Amygdala (tissue), 56 donors: ENCODE data around the gene MFSD12.
"Not testable (repeated sequence)": the region's sequence is repeated elsewhere in the genome, so short reads cannot be mapped to it uniquely, and the experiment has no call there.

Experiments used
- DNase-seq, 56 donors: peaks; one replicate each; lab custom pipeline; 2025; lab: John Stamatoyannopoulos, UW

The MFSD12 gene

DNA sequence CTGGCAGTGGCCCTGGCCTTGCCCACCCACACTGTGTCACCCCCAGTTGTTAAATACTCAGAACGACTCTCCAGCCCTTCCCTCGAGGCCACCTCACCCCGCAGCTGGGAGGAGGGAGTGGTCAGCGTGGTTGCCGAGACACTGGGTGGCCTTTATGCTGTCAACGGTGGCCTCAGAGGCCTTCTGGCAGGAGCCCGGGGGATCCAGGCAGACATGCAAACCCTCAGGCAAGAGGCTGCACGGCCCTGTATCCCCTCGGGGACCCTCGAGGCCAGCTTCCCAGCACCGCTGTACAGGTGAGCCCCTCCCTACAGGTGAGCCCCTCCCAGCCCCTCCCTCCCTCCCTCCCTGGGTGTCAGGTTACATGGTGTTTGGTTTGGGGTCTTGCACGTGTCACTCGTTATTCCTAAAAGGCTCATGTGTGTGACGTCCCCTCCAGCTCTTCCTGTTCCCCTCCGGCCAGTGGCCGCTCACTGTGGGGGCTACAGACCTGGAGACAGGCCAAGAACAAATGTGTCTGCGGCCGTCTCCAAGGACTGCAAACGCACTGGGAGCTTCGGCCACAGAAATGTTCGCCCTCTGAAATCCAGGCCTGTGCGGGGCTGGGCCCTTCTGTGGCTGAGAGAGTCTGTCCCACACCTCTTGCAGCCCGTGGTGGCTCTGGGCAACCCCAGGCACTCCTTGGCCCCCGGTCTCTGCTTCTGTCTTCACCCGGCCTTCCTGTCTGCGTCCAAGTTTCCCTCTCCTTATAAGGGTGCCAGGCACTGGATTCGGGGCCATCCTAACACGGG, 18.2 kb downstream of the MFSD12 start, which contains the start of gene TEKTIP1:
TSS of gene TEKTIP1 (plus strand) at position 210 of the 791 bp plus-strand sequence. CDS start at position 214, 4 bp downstream.
- DNase-seq: peak in 17 of 56 donors; percentile 8 to 62 (median 34)

DNA sequence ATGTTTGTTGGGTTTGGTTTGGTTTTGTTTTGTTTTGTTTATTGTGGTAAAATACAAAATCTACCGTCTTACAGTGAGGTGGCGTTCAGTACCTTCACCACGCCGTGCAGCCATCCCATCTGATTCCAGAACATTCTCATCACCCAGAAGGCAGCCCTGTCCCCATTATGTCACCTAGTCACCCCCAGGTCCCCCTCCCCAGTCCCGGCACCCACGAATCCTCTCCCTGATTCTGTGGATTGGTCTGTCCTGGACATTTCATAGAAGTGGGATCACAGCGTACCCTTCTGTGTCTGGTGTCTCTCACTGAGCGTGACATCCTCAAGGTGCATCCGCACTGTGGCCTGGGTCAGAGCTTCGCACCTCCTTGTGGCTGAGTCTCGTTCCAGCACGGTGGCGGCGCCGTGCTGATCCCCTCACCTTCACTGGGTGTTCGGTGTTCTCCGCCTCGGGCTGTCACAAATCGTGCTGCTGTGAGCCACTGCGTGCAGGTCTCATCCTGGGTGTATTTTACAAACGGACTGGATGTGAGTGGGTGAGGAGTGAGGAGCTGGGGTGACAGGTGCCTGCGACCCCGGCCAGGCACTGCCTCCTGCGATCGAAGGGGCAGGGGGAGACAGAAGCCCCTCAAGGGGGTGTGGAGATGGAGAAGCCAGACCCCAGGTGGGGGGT, 19.0 kb downstream of the MFSD12 start:
- no peak for DNase-seq

DNA sequence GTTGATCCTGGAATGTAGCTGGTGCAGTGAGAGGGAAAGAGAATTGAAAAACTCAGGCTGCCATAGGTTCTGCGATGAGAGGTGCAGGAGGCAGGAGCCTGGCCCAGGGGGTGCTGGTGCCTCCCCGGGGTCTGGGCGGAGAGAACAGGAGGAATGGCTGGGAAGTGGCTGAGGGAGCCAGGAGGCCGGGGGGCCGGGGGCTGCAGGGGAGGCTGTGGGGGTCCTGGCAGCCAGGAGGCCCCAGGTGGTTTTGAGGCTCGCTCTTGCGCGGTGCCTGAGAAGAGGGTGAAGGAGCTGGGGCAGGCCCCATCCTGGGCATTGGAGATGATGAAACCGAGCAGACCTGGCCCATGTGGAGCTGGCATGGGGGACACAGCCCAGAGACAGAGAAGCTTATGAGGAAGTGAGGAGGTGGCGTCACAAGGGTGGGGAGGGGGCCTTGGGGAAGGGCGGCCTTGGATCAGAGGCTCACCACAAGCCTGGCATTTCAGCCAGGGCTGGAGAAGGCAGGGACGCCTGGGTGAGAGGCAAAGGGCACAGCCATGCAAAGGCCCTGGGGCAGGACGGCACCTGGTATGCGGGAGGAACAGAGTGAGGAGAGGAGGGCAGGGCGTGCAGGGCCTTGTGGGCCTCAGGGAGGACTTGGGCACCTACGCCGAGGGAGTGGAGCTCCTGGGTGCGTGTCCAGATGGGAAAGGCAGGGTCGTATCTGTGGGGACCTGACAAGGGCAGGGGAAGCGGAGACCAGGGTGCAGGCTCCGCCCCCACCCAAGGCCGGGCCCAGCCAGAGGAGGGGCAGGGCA, 19.7 kb downstream of the MFSD12 start:
- peak in 5 of 56 donors; percentile 14 to 36 (median 27) for DNase-seq

DNA sequence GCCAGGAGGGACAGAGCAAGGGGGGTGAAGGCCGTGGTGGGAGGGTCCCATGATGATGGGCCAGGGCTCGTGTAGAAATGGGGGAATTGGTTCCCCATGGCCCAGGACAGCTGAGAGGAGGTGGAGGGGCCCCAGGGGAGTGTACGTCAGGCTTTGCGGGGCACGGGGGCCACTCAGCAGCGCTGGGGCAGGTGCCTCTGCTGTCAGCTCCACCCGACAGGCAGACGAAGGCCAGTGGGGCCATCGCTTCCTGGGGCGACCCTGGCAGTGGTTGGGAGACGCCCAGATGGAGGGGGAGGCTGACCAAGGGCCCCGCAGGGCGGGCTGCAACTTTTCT, 20.3 kb downstream of the MFSD12 start:
- no peak for DNase-seq

DNA sequence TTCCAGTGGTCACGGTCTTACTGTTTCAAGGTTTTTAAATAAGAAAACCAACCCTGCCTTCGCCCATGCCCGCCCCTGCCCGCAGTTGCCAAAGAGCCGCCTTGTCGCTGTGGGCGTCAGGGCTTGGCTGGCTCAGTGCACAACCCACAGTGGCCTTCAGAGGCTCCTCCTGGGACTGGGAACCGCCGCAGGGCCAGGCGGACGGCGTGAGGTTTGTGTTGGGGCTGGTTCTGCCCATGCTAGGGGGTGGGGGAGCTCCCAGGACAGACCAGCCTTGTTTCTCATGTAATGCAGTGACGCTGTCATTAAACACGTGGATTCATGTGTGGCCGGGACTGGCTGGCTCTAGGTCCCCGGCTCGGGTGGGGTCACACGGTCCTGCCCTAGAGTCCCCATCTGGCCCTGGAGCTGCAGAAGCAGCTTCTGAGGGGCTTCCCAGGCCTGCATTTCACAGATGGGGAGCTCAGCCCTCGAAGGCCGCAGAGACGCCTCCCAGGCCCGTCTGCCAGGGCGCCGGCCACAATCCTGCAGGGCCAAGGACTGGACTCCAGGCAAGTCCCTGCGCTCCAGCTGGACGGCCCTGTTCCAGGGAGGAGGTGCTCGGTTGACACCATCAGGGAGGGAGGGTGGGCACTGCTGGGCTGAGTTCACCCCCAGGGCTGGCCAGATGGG, 20.8 kb downstream of the MFSD12 start:
- DNase-seq: peak in 47 of 56 donors; percentile 18 to 85 (median 66)

DNA sequence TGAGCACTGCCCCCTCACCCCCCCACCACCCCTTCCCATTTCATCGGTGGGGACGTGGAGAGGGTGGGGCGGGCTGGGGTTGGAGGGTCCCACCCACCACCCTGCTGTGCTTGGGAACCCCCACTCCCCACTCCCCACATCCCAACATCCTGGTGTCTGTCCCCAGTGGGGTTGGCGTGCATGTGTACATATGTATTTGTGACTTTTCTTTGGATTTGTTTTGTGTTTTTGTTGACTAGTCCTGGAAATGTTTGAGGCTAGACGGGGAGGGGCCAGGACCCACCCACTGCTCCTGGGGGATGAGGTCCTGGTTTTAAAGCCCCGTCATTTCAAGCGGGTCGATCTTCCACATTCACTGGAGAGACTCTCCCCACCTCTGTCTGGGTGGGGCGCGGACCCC, 21.4 kb downstream of the MFSD12 start:
- DNase-seq: no peak

DNA sequence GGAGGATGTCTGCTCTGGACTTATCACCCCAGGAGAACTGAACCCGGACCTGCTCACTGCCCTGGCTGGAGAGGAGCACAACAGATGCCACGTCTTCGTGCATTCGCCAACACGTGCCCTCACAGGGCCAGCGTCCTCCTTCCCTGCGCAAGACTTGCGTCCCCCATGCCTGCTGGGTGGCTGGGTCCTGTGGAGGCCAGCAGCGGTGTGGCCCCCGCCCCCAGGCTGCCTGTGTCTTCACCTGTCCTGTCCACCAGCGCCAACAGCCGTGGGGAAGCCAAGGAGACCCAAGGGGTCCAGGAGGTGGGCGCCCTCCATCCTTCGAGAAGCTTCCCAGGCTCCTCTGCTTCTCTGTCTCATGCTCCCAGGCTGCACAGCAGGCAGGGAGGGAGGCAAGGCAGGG, 21.8 kb downstream of the MFSD12 start:
- DNase-seq: no peak

DNA sequence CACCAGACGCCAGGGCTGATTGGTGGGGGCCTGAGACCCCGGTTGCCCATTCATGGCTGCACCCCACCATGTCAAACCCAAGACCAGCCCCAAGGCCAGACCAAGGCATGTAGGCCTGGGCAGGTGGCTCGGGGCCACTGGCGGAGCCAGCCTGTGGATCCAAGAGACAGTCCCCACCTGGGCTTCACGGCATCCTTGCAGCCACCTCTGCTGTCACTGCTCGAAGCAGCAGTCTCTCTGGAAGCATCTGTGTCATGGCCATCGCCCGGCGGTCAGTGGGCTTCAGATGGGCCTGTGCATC, 22.2 kb downstream of the MFSD12 start:
- DNase-seq: no peak

DNA sequence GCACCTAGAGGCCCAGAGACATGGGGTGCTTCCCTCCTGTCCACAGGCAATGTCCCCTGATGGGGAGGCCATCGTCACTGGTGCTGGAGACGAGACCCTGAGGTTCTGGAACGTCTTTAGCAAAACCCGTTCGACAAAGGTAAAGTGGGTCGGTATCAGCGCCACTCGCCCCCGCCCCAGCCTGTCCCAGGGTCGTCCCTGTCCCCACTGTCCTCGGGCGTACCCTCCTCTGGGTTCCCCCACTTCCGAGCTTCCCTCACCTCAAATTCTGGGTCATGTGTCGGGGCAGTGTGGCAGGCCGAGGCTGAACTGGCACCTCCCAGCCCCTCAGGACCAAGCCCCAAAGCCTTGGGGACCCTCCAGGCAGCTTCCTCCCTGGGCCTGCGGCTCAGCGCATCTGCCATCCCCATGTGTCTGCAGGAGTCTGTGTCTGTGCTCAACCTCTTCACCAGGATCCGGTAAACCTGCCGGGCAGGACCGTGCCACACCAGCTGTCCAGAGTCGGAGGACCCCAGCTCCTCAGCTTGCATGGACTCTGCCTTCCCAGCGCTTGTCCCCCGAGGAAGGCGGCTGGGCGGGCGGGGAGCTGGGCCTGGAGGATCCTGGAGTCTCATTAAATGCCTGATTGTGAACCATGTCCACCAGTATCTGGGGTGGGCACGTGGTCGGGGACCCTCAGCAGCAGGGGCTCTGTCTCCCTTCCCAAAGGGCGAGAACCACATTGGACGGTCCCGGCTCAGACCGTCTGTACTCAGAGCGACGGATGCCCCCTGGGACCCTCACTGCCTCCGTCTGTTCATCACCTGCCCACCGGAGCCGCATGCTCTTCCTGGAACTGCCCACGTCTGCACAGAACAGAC, 22.8 kb downstream of the MFSD12 start:
- DNase-seq: no peak

DNA sequence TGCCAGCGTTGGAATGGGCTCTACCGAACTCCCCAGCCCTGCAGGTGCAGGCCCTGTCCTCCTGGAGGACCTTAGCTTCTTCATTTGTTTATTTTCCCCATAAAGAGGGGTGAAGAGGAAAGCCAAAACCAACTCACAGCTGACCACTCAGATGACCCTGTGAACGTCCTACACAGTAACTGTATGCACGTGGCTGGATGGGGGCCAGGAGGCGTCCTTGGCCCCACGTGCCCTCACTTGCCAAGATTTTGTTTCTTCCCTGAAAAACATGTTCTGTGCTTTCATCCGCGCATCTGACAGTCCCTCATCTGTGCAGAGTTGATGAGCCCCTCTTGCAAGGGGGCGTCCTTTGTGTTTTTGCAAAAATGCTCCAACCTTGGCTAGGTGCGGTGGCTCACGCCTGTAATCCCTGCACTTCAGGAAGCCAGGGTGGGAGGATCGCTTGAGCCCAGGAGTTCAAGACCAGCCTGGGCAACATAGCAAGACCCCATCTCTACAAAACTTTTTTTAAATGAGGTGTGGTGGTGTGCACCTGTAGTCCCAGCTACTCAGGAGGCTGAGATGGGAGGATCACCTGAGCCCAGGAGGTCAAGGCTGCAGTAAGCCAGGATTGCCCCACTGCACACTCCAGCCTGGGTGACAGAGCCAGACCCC, 23.7 kb downstream of the MFSD12 start:
- no peak for DNase-seq

DNA sequence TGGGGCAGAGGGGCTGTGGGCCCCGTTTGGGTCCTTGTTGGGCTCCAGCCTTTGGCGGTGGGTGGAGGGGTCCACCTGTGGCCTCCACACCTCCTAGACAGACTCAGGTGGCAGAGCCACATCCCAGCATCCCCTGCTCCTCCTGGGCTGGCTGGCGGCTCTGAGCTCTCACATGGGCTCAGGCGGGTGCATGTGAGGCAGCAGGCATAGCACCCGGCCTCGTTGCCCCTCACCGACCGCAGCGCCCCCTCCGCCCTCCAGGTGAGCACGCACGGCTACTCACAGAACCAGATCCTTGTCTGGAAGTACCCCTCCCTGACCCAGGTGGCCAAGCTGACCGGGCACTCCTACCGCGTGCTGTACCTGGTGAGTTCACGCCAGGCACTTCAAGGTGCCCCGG, 24.4 kb downstream of the MFSD12 start:
- DNase-seq: no peak

DNA sequence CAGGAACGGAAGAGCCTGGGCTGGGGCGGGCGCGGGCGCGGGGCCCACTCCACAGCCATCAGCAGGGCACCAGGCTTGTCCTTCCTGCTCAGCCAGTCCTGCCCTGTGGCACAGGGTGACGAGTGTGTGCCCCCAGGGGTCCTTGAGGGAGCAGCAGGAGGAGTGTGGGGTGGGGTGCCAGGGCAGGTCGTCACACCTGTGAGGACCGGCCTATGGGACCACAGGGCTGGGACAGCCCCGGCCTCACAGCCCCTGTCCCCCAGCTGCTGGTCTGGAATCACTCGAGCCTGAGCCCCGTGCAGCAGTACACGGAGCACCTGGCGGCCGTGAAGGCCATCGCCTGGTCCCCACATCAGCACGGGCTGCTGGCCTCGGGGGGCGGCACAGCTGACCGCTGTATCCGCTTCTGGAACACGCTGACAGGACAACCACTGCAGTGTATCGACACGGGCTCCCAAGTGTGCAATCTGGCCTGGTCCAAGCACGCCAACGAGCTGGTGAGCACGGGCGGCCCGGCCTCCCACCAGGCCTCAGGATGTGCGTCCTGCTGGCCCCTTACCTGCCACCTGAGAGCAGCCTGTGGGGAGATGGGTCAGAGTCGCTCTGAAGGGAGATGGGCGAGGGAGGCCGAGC, 25.1 kb downstream of the MFSD12 start:
- DNase-seq: no peak

DNA sequence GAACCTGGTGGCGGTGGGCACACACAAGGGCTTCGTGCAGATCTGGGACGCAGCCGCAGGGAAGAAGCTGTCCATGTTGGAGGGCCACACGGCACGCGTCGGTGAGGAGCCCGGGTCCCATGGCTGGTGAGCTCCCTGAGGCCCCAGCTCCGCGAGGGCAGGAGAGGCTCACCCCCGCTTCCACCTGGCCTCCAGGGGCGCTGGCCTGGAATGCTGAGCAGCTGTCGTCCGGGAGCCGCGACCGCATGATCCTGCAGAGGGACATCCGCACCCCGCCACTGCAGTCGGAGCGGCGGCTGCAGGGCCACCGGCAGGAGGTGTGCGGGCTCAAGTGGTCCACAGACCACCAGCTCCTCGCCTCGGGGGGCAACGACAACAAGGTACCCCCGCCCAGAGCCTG, 25.7 kb downstream of the MFSD12 start:
- DNase-seq: no peak

DNA sequence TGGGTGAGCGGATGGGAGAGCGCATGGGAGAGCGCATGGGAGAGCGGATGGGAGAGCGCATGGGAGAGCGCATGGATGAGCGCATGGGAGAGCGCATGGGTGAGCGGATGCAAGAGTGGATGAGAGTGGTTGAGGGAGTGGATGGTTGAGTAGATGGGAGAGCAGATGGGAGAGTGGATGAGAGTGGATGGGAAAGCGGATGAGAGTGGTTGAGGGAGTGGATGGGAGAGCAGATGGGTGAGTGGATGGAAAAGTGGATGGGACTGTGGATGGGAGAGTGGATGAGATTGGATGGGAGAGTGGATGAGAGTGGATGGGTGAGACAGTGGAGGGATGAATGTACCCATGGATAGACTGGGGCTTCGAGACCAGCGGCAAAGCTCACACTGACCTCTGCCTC, 27.0 kb downstream of the MFSD12 start:
- DNase-seq: no peak

DNA sequence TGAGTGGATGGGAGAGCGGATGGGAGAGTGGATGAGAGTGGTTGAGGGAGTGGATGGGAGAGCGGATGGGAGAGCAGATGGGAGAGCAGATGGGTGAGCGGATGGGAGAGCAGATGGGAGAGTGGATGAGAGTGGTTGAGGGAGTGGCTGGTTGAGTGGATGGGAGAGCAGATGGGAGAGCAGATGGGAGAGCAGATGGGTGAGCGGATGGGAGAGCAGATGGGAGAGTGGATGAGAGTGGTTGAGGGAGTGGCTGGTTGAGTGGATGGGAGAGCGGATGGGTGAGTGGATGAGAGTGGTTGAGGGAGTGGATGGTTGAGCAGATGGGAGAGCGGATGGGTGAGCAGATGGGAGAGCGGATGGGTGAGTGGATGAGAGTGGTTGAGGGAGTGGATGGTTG, 28.1 kb downstream of the MFSD12 start:
- DNase-seq: not testable (repeated sequence)

DNA sequence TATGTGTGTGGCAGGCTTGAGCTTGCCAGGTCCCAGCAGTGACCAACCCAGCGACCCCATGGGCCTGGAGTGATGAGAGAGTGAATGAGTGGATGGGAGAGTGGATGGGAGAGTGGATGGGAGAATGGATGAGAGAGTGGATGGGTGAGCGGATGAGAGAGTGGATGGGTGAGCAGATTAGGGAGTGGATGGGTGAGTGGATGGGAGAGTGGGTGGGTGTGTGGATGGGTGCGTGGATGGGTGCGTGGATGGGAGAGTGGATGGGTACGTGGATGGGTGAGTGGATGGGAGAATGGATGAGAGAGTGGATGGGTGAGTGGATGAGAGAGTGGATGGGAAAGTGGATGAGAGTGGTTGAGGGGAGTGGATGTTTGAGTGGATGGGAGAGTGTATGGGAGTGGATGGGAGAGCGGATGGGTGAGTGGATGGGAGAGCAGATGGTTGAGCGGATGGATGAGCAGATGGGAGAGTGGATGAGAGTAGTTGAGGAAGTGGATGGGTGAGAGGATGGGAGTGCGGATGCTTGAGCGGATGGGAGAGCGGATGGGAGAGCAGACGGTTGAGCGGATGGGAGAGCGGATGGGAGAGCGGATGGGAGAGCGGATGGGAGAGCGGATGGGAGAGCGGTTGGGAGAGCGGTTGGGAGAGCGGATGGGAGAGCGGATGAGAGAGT, 28.7 kb downstream of the MFSD12 start:
- DNase-seq: no peak

DNA sequence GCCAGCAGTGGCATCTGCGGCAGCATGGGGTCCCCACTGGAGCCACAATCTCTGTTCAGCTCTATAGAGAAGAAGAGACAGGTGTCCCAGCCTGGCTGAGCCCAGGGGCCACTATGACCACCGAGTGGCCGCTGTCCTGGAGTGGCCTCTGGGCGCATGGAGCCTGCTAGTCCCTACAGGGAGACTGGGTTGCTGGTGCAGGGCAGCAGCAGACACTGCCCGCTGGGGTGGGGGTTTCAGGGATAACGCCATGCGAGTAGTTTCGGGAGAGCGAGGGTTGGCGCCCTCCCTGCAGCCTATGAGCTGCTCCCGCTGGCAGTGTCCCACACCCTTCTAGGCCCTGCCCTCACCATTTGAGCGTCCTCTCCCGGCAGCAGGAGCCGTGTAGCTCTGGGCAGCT, 29.3 kb downstream of the MFSD12 start:
- DNase-seq: no peak

DNA sequence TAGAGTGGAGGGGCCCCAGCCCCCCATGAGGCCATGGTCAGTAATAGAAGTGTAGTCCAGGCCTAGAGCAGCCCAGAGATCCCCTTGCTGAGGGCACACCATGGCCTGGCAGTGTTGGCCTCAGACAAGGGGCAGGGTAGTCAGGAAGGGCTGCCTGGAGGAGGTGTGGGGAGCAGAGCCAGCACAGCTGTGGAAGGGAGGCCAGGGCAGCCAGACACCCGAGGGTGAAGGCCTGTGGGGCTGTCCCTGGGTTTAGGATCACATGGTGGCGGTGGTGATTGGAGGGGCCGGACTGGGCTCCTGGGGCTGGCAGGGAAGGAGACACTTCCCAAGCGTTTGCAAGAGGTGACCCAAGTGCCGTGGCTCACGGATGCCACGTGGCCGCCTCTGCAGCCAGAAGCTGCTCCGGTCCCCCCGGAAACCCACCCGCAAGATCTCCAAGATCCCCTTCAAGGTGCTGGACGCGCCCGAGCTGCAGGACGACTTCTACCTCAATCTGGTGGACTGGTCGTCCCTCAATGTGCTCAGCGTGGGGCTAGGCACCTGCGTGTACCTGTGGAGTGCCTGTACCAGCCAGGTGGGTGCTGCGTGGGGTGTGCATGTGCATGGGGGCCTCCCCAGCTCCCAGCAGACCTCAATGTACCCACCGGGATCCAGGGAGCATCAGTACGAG, 30.0 kb downstream of the MFSD12 start:
- DNase-seq: no peak
